ENCODE measurements around the gene USP24. TPM values are rescaled to one million over a fixed set of nuclear protein-coding genes. Genes with fewer than 3 reads are reported as not detected.

USP24 gene
- total RNA-seq, 2 experiments from 2014 or later: 37.1 to 39.7 TPM

DNA sequence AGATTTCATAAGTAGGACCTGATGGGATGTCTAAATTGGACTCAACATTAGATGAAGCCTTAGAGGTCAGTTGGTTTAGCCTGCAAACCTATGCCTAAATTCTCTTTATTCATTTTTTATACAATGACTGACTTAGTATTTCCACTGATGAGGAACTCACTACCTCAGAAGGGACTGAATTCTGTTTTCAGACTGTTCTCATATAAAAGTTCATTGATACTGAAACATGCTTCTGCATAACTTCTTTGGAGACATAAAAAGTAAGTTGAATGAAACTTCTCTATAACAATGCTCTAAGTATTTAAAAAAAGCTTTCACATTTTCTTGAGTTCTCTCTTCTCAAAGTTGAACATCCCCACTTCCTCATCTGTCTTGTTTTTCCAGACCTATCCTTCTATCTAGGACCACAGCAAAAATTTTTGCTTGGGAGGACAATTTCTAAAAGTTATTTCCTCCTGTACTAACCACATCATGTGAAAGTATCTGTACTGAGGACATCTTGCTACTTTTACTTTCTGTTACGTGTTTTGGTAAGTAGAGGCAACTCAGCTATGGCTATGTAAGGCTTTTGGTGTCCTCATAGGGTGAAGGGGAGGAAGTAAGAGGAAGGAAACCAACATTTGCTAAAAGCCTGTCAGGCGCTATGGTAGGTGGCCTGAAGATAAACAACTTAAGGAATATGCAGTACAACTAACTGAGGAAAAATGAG is 64.1 kb downstream of the USP24 start:
- Mint-ChIP-seq H3K36me3 (ENCODE audit: low read depth) (peaks cover 29% of the 10 kb centered on the region), H3K27ac (peak overlapping the region; percentile 92), H3K4me3 (peak overlapping the region; percentile 38), H3K4me1 (ENCODE audit: low read depth) (peaks cover 33% of the 10 kb centered on the region), H3K9me3 (no peaks in the 10 kb centered on the region), H3K27me3 (ENCODE audit: low read depth) (no peaks in the 10 kb centered on the region)
- no peak for DNase-seq
- CTCF ChIA-PET: no interaction called here
- intact Hi-C loops (cut with micrococcal nuclease): loop anchor here (2.0 kb wide), 2 partner anchors 14 to 64 kb away; partner anchors contain the start of gene USP24

DNA sequence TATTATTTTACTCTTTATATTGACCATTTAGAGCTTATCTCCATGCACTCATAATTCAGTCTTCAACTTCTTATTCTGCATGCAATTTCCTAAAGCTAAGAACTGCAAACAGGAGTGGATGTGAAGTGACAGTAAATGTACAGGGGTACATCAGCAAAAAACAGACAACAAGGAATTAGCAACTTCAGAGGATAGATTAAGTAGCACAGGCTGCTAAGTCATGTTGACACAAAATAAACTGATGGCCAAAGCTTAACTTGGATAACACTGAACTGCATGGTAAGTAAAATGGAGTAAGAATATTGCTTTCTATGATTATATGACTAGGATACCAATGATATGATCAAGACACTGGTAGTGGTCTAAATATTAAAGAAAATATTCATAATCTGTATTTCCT is 66.5 kb downstream of the USP24 start:
- H3K4me1 Mint-ChIP-seq (ENCODE audit: low read depth): peaks cover 28% of the 10 kb centered on the region
- intact Hi-C loops (cut with micrococcal nuclease): no loop called here
- no peak for DNase-seq
- no peak overlapping the region for H3K27ac Mint-ChIP-seq
- H3K4me3 Mint-ChIP-seq: no peak overlapping the region
- no peaks in the 10 kb centered on the region for H3K27me3 Mint-ChIP-seq (ENCODE audit: low read depth)
- CTCF ChIA-PET: interaction anchor here (1.3 to 2.1 kb wide), 2 partner anchors 9 to 128 kb away, joined by 4 to 10 read pairs; no protein-coding TSS in a partner anchor
- H3K9me3 Mint-ChIP-seq: no peaks in the 10 kb centered on the region
- H3K36me3 Mint-ChIP-seq (ENCODE audit: low read depth): peaks cover 14% of the 10 kb centered on the region

DNA sequence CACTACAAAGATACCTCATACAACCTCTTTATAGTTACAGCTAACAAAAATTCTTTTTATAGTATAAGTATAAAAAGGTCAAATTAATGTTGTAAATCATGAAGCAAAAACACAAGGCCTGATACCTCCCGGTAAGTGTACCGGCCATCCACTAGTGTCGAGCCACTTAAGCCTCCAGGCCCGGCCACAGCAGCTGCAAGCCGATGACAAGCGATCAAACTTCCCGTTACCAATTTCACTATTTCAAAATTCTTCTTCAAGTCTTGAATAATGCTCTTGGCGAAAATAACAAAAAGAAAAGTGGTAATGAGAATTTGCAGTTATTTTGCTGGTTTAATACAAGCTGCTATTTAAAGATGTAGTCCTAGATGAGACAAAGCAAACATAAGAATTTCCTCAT is 67.6 kb downstream of the USP24 start:
- peaks cover 20% of the 10 kb centered on the region for H3K4me1 Mint-ChIP-seq (ENCODE audit: low read depth)
- DNase-seq: no peak
- H3K36me3 Mint-ChIP-seq (ENCODE audit: low read depth): peaks cover 15% of the 10 kb centered on the region
- no peak overlapping the region for H3K4me3 Mint-ChIP-seq
- no peaks in the 10 kb centered on the region for H3K27me3 Mint-ChIP-seq (ENCODE audit: low read depth)
- intact Hi-C loops (cut with micrococcal nuclease): no loop called here
- H3K9me3 Mint-ChIP-seq: no peaks in the 10 kb centered on the region
- no peak overlapping the region for H3K27ac Mint-ChIP-seq
- CTCF ChIA-PET: interaction anchor here (1.2 to 2.1 kb wide), 3 partner anchors 8 to 137 kb away, joined by 3 to 10 read pairs (median 4); no protein-coding TSS in a partner anchor

DNA sequence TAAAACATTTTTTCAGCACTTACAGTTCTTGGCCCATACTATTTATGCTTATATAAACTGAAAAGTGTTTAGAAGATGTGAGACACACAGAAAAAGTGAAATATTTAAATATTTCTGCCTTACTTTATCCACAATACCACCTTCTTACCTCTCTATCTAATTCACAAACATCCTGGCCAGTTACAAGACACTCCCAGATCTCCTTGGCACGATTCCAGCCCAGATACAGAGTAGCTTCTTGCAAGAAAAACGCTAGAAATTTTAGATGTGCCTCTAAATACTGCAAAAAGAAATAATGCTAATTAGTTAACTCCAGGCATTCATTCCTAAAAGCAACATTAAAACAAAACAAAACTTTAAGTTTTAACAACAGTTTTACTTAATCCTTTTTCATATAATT is 68.4 kb downstream of the USP24 start:
- Mint-ChIP-seq H3K4me1 (ENCODE audit: low read depth) (peaks cover 13% of the 10 kb centered on the region), H3K27ac (no peak overlapping the region), H3K36me3 (ENCODE audit: low read depth) (peaks cover 15% of the 10 kb centered on the region), H3K9me3 (no peaks in the 10 kb centered on the region), H3K4me3 (no peak overlapping the region), H3K27me3 (ENCODE audit: low read depth) (no peaks in the 10 kb centered on the region)
- no peak for DNase-seq
- intact Hi-C loops (cut with micrococcal nuclease): no loop called here
- CTCF ChIA-PET: interaction anchor here (1.2 to 2.1 kb wide), 2 partner anchors 130 to 138 kb away, joined by 3 to 10 read pairs; no protein-coding TSS in a partner anchor

DNA sequence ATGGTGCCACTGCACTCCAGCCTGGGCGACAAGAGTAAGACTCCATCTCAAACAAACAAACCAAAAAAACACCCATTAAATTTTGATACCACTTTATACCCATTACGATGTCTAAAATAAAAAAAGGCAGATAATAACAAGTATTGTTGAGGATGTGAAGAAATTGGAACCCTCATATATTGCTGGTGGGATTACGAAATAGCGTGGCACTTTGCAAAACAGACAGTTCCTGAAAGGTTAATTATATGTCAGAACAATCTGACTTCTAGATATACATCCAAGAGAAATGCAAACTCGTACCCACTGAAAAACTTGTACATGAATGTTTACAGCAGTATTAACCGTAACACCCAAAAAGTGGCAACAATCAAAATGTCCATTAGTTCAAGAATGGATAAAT is 70.3 kb downstream of the USP24 start:
- Mint-ChIP-seq H3K27me3 (ENCODE audit: low read depth) (no peaks in the 10 kb centered on the region), H3K4me3 (no peak overlapping the region), H3K9me3 (no peaks in the 10 kb centered on the region), H3K4me1 (ENCODE audit: low read depth) (peaks cover 13% of the 10 kb centered on the region), H3K36me3 (ENCODE audit: low read depth) (peaks cover 14% of the 10 kb centered on the region), H3K27ac (no peak overlapping the region)
- intact Hi-C loops (cut with micrococcal nuclease): loop anchor here (5.0 kb wide), 2 partner anchors 1442 to 1672 kb away; partner anchors contain the start of gene FYB2
- DNase-seq: no peak
- CTCF ChIA-PET: interaction anchor here (1.6 to 9.6 kb wide), 3 partner anchors 119 to 136 kb away, joined by 3 to 121 read pairs (median 4); no protein-coding TSS in a partner anchor

DNA sequence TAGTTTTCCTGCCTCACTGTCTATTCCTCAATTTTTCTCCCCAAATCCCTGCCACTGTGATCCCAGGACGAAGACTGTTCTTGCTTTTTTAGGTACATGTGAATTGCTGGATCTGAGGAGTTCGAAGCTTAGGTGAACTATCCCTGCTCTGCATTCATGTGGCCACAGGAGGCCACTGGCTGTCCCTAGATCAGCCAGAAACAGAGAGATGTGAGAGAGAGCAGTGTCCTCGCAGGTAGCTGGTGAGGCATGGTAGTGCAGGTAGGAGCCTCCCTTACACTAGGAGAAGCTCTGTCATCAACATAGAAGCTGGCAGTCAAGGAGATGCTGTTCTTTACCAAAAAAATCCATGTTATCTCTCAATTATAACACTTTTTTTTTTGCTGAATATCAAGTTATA is 71.5 kb downstream of the USP24 start:
- intact Hi-C loops (cut with micrococcal nuclease): loop anchor here (5.0 kb wide), 2 partner anchors 1444 to 1674 kb away; partner anchors contain the start of gene FYB2
- Mint-ChIP-seq H3K36me3 (ENCODE audit: low read depth) (peaks cover 19% of the 10 kb centered on the region), H3K4me3 (no peak overlapping the region), H3K4me1 (ENCODE audit: low read depth) (peaks cover 17% of the 10 kb centered on the region), H3K27me3 (ENCODE audit: low read depth) (no peaks in the 10 kb centered on the region), H3K9me3 (no peaks in the 10 kb centered on the region), H3K27ac (peak overlapping the region; percentile 27)
- DNase-seq: peak; percentile 46
- CTCF ChIA-PET: interaction anchor here (0.6 to 9.6 kb wide), 14 partner anchors 10 to 1374 kb away, joined by 3 to 121 read pairs (median 4); no protein-coding TSS in a partner anchor

DNA sequence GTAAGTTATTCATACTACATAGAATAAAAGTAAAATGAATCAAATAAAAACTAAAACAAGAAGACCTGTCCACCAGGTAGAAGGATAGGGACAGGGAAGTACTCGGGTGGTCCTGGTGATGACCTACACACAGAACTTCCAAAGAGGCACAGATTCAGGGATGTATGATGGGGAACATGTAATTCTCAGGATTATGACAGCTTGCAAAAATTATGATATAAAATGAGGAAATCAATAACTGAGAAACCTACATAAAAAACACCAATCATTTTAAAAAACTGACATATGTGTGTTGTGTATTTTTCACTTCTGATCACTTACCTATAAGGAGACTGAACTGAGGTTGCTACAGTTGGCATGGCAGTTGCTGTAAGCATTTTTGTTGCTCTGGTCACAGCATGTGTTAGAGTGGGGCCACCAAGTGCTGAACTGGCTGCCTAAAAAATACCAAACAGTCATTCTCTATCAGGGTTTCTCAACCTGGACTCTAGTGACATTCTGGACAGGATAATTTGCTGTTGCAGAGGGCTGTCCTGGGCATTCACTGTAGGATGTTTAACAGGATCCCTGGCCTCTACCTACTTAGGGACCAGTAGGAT is 73.8 kb downstream of the USP24 start:
- Mint-ChIP-seq H3K4me3 (no peak overlapping the region), H3K9me3 (no peaks in the 10 kb centered on the region), H3K27ac (peak overlapping the region; percentile 77), H3K27me3 (ENCODE audit: low read depth) (no peaks in the 10 kb centered on the region), H3K36me3 (ENCODE audit: low read depth) (peaks cover 16% of the 10 kb centered on the region), H3K4me1 (ENCODE audit: low read depth) (peaks cover 15% of the 10 kb centered on the region)
- DNase-seq: no peak
- intact Hi-C loops (cut with micrococcal nuclease): loop anchor here (2.0 to 5.0 kb wide), 3 partner anchors 71 to 1676 kb away; partner anchors contain the start of gene FYB2
- CTCF ChIA-PET: interaction anchor here (0.6 to 9.6 kb wide), 4 partner anchors 9 to 247 kb away, joined by 3 to 121 read pairs (median 3); no protein-coding TSS in a partner anchor

DNA sequence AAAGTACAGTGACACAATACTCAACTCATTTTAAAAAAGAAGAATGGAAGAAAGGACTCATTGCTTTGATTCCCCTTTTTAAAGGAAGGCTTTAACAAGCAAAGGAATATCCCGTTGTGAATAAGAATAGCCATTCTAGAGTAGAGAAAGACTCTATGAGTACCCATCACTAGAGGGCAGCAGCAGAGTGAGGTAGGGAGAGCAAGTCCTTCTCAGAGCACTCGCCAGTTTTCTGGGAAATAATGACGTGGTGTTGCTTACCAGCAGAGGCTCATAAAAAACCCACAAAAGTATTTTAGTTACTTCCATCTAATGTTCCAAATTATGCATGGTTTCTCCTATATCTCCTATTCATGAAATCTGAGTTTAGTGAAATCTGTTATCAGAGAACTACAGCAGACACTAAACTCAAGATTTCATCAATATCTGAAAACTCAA is 74.6 kb downstream of the USP24 start:
- H3K4me3 Mint-ChIP-seq: no peak overlapping the region
- H3K27ac Mint-ChIP-seq: peak overlapping the region; percentile 81
- no peaks in the 10 kb centered on the region for H3K27me3 Mint-ChIP-seq (ENCODE audit: low read depth)
- peaks cover 16% of the 10 kb centered on the region for H3K36me3 Mint-ChIP-seq (ENCODE audit: low read depth)
- CTCF ChIA-PET: interaction anchor here (0.7 to 9.6 kb wide), 8 partner anchors 8 to 197 kb away, joined by 3 to 121 read pairs (median 3); no protein-coding TSS in a partner anchor
- DNase-seq: peak; percentile 89
- no peaks in the 10 kb centered on the region for H3K9me3 Mint-ChIP-seq
- intact Hi-C loops (cut with micrococcal nuclease): loop anchor here (1.0 to 5.0 kb wide), 6 partner anchors 12 to 1677 kb away; partner anchors contain the start of gene FYB2
- peaks cover 15% of the 10 kb centered on the region for H3K4me1 Mint-ChIP-seq (ENCODE audit: low read depth)

DNA sequence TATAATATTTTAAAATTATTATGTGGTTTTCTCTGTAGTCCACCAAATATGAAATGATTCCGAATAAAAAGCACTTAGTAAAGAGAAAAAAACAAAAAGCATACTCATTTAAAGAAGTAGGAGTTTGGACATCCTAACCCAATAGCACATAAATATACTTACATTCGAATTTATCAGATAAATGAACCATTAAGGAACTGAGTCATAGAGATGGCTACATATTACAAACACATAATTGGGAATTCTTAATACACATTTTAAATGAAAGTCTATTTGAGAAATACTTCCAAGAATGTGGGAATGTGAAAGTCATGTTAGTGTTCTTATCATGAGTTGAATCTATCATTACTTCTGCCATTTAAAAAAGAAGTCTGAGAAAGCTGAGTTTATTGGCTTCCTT is 75.0 kb downstream of the USP24 start:
- Mint-ChIP-seq H3K9me3 (no peaks in the 10 kb centered on the region), H3K36me3 (ENCODE audit: low read depth) (peaks cover 17% of the 10 kb centered on the region), H3K27ac (peak overlapping the region; percentile 81), H3K4me3 (no peak overlapping the region), H3K27me3 (ENCODE audit: low read depth) (no peaks in the 10 kb centered on the region), H3K4me1 (ENCODE audit: low read depth) (peaks cover 15% of the 10 kb centered on the region)
- no peak for DNase-seq
- intact Hi-C loops (cut with micrococcal nuclease): loop anchor here (1.0 to 5.0 kb wide), 6 partner anchors 12 to 1677 kb away; partner anchors contain the start of gene FYB2
- CTCF ChIA-PET: interaction anchor here (0.7 to 9.6 kb wide), 7 partner anchors 8 to 198 kb away, joined by 3 to 121 read pairs (median 3); no protein-coding TSS in a partner anchor

DNA sequence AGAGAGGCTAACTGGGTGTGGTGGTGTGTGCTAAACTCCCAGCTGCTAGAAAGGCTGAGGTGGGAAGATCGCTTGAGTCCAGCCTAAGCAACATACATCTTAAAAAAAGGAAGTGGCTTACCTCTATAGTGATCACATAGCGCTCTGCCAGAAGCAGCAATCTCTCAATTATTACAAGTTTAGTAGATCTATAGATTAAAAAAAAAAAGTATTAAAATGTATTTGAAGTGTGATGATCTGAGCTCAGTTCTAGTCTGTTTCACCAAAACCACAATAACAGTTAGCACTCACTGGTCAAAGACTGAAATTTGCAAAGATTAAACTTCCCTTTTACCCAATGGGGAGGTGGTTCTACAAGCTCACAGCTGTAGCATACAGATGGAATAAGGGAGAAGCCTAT is 76.3 kb downstream of the USP24 start:
- CTCF ChIA-PET: interaction anchor here (0.7 to 9.6 kb wide), 7 partner anchors 9 to 142 kb away, joined by 3 to 121 read pairs (median 4); partner anchors contain the start of gene USP24
- Mint-ChIP-seq H3K27me3 (ENCODE audit: low read depth) (no peaks in the 10 kb centered on the region), H3K4me3 (no peak overlapping the region), H3K36me3 (ENCODE audit: low read depth) (peaks cover 25% of the 10 kb centered on the region), H3K27ac (no peak overlapping the region), H3K4me1 (ENCODE audit: low read depth) (peaks cover 15% of the 10 kb centered on the region), H3K9me3 (no peaks in the 10 kb centered on the region)
- no peak for DNase-seq
- intact Hi-C loops (cut with micrococcal nuclease): no loop called here

DNA sequence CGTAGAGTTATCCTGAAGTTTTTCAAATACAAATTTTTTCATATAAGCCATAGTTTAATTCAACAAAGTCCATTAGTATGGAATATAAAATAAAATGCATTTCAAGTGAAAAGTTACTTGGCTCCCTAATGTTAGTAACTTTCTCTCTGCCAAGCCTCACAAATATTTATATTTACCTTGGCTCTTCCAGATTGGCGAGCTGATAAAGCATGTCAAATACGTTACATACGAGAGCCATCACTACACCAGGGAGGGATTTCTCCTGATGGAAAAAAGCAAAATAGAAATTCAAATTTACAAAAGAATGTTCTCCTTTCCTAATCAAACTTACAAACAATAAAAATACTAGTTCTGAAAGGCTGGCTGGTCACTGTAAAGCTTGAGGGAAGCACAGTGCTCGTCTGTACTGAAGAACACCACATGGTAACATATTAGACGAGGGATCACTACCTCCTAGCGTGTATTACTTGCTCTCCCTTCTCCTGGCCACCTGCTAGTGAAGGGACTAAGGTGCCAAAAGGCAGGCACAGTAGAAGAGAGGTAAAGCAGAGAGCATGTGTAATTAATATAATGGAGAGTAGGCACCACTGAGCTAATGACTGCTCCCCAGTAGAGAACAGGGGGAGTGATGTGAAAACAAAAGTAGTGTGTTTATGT is 80.9 kb downstream of the USP24 start:
- Mint-ChIP-seq H3K4me1 (ENCODE audit: low read depth) (peaks cover 12% of the 10 kb centered on the region), H3K4me3 (no peak overlapping the region), H3K9me3 (no peaks in the 10 kb centered on the region), H3K27me3 (ENCODE audit: low read depth) (no peaks in the 10 kb centered on the region), H3K27ac (no peak overlapping the region), H3K36me3 (ENCODE audit: low read depth) (peaks cover 32% of the 10 kb centered on the region)
- DNase-seq: no peak
- intact Hi-C loops (cut with micrococcal nuclease): no loop called here
- CTCF ChIA-PET: interaction anchor here (0.6 to 0.7 kb wide), 2 partner anchors 831 to 1330 kb away, joined by 3 to 4 read pairs; no protein-coding TSS in a partner anchor

Data from activated naive CD4-positive, alpha-beta T cell treated with anti-CD3 and anti-CD28 coated beads for 36 hours (primary cell).